HepG2 (cell line): Measurements from ENCODE around the gene PYGO2. TPM values are rescaled to one million over a fixed set of nuclear protein-coding genes. Genes with fewer than 3 reads are reported as not detected.
A peak's percentile ranks its signal among the peaks of the same experiment; 100 is the strongest.

Experiments
- AKNA ChIP-seq: sonication (generic); formaldehyde crosslinking; IDR thresholded peaks from 2 replicates; pipeline ENCODE4 v1.4.0; 2020; ENCODE audit warnings: missing genetic modification reagents, borderline replicate concordance
- ASH2L ChIP-seq: fragments of 300-600, 200-600 bp; sonication (generic); IDR thresholded peaks from 2 replicates; pipeline ENCODE4 v1.7.0; 2017; ENCODE audit warnings: low read depth, mild to moderate bottlenecking, moderate library complexity, mixed read lengths, low read length; ENCODE audit not compliant: insufficient read length
- FOXO4 ChIP-seq: sonication (generic); formaldehyde crosslinking; conservative IDR thresholded peaks from 2 replicates; pipeline ENCODE4 v1.8.1; 2023; ENCODE audit warnings: missing genetic modification reagents
- KAT2B ChIP-seq: fragments of 150-350 bp; IDR thresholded peaks from 2 replicates; pipeline ENCODE4 v1.6.1; 2014; ENCODE audit warnings: low read depth, low read length, borderline replicate concordance
- NFAT5 ChIP-seq: sonication (generic); formaldehyde crosslinking; IDR thresholded peaks from 2 replicates; pipeline ENCODE4 v1.4.0; 2020; ENCODE audit warnings: missing genetic modification reagents
- NONO ChIP-seq, 2 experiments: fragments of 450-650 bp in 1 of 2; sonication (generic) in 1 of 2; formaldehyde crosslinking in 1 of 2; IDR thresholded peaks in 1 of 2; conservative IDR thresholded peaks in 1 of 2; 2 replicates each; pipeline versions ENCODE4 v1.6.1 to v1.8.0; 2017 to 2022; ENCODE audit warnings: mild to moderate bottlenecking in 1 of 2, missing genetic modification reagents in 1 of 2, moderate library complexity in 1 of 2
- PLRG1 ChIP-seq: fragments of 450-650 bp; conservative IDR thresholded peaks from 2 replicates; pipeline ENCODE4 v1.6.1; 2016
- SMYD3 ChIP-seq: sonication (generic); formaldehyde crosslinking; IDR thresholded peaks from 2 replicates; pipeline ENCODE4 v1.8.1; 2023; ENCODE audit warnings: mild to moderate bottlenecking, missing genetic modification reagents
- SSRP1 ChIP-seq: IDR thresholded peaks from 2 replicates; pipeline ENCODE4 v1.6.1; 2016; ENCODE audit warnings: control low read depth
- TBX2 ChIP-seq: sonication (generic); formaldehyde crosslinking; IDR thresholded peaks from 2 replicates; pipeline ENCODE4 v1.5.0; 2020; ENCODE audit warnings: missing genetic modification reagents, mild to moderate bottlenecking, borderline replicate concordance
- TBX3 ChIP-seq: fragments of 450-650 bp; IDR thresholded peaks from 2 replicates; pipeline ENCODE4 v1.6.1; 2017; ENCODE audit warnings: antibody characterized with exemption, mild to moderate bottlenecking, inconsistent platforms, borderline replicate concordance
- TFDP2 ChIP-seq: sonication (generic); formaldehyde crosslinking; IDR thresholded peaks from 2 replicates; pipeline ENCODE4 v1.4.0; 2020; ENCODE audit warnings: missing genetic modification reagents
- ZNF232 ChIP-seq: sonication (generic); formaldehyde crosslinking; IDR thresholded peaks from 2 replicates; pipeline ENCODE4 v1.4.0; 2020; ENCODE audit warnings: missing genetic modification reagents, borderline replicate concordance
- ZNF343 ChIP-seq: sonication (generic); formaldehyde crosslinking; IDR thresholded peaks from 2 replicates; pipeline ENCODE4 v1.4.0; 2020; ENCODE audit warnings: mild to moderate bottlenecking, missing genetic modification reagents
- ZNF670 ChIP-seq: sonication (generic); formaldehyde crosslinking; IDR thresholded peaks from 2 replicates; pipeline ENCODE4 v1.8.0; 2022; ENCODE audit warnings: mild to moderate bottlenecking, missing genetic modification reagents, borderline replicate concordance
- ZNF672 ChIP-seq: sonication (generic); formaldehyde crosslinking; IDR thresholded peaks from 2 replicates; pipeline ENCODE4 v1.8.1; 2022; ENCODE audit warnings: missing genetic modification reagents
- polyA plus RNA-seq, 8 experiments: library from polyadenylated mRNA; depleted of rRNA in 3 of 8; stranded (reverse) in 7 of 8; unstranded in 1 of 8; fragments of >200 nt; fragmentation: Illumina TruSeq in 4 of 8; extraction: Trizol in 4 of 8; gene quantifications; 2 replicates each; pipeline versions ENCODE4 v1.2.1 to v1.2.3, GENCODE V29; 2011 to 2016; ENCODE audit warnings: low read depth in 4 of 8, missing spikeins in 1 of 8, mixed read lengths in 1 of 8; ENCODE audit not compliant: insufficient read depth in 1 of 8
- total RNA-seq, 5 experiments: library from RNA; depleted of rRNA; stranded (reverse); fragments of >200 nt; fragmentation: Illumina TruSeq; extraction: Trizol; gene quantifications; 2 replicates each; pipeline ENCODE4 v1.2.3, GENCODE V29; 2016; ENCODE audit warnings: low read depth in 1 of 5

PYGO2 gene
- total and polyA plus RNA-seq, 2 of the 13 experiments (the other 11 are each of a cell fraction or from before 2014, with no cell fraction given), result 20.3 to 21.8 TPM

- TF ChIP-seq PLRG1 (no peak), ZNF232 (CRISPR knock-in tag) (no peak), ZNF343 (no peak), SSRP1 (CRISPR knock-in tag) (no peak), TBX3 (no peak), TBX2 (CRISPR knock-in tag) (no peak), ZNF672 (CRISPR knock-in tag) (no peak), AKNA (CRISPR knock-in tag) (no peak), NFAT5 (CRISPR knock-in tag) (no peak), TFDP2 (CRISPR knock-in tag) (peak; percentile 43; the same call in 1 of the 2 replicates), NONO (IDR thresholded peaks at IDR 0.05) (no peak), NONO (CRISPR knock-in tag; conservative IDR thresholded peaks at IDR 0.05) (no peak), ZNF670 (no peak), SMYD3 (CRISPR knock-in tag) (no peak), FOXO4 (CRISPR knock-in tag) (0 out of 2 replicates have a peak, but pooled peaks have one; percentile 11), KAT2B (no peak), ASH2L (no peak)
These were observed 38.2 kb upstream of the PYGO2 start (continued) for GRCh38 chr1:154999571-155000410.
